GM21825 (cell line): ENCODE data around the gene EYA2.
"Not testable (repeated sequence)": the region's sequence is repeated elsewhere in the genome, so short reads cannot be mapped to it uniquely, and the experiment has no call there.

Experiments used
- ATAC-seq: cut with Tn5 transposase; IDR thresholded peaks from one replicate; pipeline ENCODE4 v1.9.1; 2021; ENCODE audit warnings: mild to moderate bottlenecking, moderate library complexity; ENCODE audit not compliant: unreplicated experiment

Gene EYA2

DNA sequence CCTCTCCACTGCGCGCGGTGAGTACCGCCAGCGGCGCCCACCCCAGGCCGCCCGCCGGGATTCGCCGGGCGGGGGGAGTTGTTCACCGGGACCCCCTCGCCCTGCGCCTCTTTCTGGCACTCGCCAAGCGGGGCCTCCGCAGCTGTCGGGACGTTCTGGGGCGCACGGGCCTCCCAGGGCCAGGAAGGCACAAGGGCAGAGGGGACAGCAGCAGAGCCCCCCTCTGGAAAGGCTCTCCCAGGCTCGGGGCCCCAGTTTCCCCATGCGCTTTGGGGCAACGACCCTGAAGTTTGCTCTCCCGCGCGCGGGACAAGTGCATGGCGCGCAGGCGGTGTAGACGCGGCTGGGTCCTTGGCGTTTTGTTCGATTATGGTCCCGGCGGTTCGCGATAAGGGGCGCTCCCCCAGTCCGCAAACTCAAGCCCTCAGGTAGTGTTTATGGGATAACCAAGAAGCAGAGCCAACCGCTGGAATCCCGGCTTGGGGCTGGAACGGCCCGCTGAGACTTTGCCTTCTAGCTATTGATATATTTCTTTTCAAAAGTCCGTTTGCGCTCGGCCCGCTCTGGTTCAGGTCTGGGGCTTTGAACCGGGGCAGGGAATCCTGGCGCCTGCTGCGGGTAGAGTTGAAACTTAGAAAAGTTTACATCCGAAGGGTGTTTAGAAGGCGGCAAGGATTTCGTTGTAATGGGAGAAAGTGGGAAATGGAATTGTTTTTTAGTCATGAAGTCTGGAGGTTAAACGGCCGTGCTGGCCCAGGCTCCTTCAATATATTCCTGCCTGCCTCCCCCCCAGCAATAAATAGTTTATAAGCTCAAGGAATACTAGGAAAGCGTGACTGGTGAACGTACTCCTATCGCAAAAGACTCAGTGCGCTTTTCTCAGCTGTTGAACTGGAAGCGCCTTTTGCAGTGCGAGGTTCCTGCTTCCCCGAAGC, 595 bp downstream of the EYA2 start:
- no peak for ATAC-seq

DNA sequence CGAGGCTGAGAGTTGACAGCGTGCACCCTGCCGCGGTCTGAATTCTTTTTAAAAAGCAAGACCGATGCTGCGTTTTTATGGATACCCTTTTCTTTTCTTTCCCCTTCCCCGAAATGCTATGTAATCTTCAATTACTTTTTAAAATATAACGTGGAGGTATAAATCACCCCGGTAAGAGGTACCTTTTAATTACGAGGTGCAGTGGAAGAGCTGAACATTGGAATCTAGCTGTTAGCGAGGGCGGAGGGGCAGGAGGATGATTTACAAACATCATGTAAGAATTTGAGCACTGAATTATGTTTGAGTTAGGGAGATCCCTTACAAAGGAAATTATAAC, 1.2 kb downstream of the EYA2 start:
- ATAC-seq = no peak

DNA sequence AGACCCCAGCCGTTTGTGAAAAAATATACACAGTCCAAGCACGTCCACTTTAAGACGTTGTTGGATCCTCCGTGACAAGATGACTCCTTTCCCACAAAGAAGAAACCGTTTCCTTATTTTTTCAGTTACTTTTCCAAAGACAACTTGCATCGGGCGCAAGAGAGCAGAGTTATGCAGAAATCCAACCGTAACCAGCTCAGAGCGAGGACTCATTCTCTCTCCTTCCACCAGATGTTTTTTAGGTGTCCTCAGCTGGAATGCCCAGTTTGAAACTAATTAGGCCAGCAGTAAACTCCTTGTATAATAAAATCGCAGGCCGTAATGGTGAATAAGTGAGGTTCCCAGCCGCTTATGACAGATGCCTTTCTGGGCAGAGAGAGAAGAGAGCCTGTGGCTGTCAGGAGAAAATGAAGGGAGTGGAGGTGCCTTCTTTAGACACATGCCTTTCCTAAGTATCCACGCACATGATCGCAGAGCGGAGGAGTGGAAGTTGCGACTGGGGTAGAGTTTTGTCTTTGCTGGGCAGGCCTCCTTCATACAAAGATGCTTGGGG, 2.8 kb downstream of the EYA2 start:
- ATAC-seq = no peak

DNA sequence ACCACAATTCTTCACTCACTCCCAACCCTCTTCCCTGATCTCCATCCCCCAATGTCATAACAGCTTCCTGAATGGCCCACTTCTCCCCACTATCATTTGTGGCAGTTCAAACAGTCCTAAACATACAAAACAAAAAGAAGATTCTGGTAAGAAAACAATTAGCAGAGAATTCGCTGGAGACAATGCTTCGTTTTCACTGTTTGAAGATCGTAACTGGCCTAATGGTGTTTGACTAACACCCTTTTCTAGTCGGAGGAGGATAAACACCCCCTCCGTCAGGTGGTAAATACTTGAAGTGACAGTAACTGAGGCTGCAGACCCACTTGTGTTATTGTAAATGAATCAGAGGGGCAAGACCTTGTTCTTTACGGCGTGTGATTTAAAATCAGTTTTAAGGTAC, 3.8 kb downstream of the EYA2 start:
- no peak for ATAC-seq

DNA sequence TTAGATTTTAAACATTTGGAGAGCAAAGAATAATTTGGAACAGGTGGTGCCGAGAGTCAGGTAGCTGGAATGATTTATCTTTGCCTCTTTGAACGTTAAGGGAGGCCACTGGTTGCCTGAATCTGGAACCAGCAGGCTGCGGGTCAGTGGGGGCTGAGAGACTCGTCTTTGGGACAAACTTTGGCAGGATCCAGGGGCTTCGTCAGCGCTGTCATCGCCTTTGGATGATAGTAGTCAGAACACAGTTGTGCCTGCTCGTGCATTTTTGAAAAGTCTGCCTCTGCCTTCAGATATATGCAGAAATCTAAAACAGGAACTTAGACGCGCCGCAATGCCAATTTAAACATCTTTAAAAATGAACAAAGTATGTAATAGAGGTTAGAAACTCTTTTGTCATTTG, 5.0 kb downstream of the EYA2 start:
- ATAC-seq = no peak

DNA sequence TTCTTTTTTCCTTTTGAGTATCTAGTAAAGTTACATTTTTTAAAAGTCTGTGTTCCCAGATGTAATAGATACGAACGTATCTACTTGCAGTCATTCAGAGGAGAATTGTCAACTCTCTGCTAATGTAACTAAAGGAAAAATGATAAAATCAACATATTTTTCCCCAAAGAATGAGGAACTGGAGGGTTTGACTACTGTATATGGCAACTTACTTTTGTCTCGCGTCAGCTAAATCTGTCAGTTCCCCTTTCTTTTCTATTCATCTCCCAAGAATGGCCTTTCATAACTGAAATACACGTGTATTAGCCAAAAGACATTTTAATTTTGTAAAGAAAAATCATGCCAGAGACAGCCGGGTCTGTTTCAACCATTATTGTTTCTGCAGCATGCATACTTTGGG, 5.4 kb downstream of the EYA2 start:
- ATAC-seq = no peak

DNA sequence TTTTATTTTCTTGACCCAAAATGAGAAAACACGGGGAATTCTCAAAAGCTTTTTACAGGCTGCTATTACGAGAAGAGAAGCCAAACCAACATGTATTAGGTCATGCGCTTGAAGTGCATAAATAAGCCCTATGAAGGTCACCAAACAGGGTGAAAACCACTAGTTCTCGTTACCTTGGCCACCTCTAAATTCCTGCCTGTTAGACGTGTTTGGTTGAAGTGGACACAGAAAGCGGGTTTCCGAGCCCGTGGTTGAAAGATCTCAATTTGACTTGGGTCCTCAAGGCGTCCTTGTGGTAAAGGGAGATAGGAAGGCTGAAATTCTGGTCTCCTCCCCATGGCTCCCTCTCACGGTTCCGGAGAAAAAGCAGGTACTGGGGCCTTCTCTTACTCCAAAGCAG, 6.2 kb downstream of the EYA2 start:
- no peak for ATAC-seq

DNA sequence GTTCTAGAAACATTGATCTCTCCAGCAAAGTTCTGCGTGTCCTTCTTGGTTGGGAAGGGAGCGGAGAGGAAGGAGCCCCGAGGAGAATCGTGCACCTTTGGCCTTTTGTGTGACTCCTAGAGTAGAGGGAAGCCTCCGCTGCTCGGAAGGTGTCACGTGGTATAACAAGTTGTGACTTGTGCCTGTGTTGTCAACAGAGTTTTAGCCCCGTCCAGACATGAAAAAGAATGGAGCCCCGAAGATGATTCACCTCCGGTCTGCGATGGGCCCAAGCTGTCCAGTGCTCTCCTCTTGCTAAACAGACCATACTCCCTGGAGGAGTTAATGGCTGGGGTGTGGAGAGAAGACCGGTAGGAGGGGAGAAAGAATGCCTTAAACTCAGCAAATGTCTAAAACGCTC, 7.0 kb downstream of the EYA2 start:
- no peak for ATAC-seq

DNA sequence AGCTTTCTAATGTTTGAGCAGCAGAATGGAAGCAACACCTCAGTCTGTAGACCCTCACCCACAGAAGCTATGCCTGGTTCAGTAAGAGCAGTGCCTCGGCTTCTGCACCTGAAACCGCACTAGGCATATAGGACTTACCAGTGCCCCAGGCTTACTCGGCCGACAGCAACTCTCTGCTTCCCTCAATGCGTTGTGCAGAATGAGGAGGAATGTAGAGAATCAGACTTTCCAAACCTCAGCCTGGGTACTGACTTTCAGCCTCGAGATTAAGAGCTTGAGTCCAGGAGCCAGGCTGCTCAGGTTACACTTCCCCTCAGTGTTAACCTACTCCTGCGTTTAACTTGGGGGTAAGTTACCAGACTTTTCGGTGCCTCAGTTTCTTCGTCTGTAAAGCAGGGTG, 8.6 kb downstream of the EYA2 start:
- ATAC-seq = no peak

DNA sequence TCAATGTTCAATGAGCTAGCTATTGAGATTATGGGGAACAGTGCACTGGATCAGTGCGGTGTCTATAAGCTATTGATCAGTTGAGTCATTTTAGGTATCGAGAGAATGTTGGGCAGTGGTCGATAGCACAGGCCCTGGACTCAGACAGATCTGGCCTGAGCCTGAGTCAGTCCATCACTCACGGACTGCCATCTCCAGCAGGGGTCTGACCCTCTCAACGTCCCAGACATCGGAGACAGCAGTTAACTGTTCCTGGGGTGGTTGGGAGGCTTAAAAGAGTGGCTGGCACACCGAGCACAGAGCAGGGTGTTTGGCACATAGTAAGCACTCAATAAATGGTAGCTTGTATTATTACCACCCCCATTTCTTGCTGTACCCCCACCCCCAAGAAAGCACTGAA, 9.3 kb downstream of the EYA2 start:
- ATAC-seq = no peak

DNA sequence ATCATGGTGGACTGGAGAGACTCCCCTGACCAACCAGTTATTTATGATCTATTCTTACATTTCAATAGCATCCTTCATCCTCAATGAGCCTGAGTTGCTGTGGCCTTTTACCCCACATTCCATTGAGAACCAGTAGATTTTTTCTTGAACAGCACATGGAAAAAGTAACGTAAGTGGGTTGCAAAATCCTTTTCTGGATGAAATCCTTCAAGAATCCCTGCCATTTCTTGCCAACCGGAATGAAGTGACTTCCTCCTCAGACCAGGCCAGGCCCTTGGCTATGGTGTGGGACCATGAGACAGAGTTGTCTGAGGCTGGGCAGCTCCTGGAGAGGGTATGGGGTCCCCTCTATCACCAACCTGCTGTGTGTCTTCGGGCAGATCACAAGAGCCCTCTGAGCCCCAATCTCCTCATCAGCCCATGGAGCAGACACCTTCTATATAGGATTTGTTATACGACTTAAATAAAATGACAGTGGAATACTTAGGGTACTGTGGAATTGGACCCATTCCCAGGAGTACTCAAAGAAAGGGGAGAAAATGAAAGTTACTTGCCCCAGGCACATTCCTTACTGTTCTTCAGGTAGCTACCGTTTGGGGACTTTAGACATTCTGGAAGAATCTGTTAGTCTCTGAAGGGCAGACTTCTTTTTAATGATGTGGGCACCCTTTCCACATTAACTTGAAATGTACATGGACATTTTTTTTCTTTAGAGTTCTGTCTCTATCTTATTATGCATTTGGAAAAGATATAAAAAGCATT, 10.9 kb downstream of the EYA2 start:
- ATAC-seq = no peak

DNA sequence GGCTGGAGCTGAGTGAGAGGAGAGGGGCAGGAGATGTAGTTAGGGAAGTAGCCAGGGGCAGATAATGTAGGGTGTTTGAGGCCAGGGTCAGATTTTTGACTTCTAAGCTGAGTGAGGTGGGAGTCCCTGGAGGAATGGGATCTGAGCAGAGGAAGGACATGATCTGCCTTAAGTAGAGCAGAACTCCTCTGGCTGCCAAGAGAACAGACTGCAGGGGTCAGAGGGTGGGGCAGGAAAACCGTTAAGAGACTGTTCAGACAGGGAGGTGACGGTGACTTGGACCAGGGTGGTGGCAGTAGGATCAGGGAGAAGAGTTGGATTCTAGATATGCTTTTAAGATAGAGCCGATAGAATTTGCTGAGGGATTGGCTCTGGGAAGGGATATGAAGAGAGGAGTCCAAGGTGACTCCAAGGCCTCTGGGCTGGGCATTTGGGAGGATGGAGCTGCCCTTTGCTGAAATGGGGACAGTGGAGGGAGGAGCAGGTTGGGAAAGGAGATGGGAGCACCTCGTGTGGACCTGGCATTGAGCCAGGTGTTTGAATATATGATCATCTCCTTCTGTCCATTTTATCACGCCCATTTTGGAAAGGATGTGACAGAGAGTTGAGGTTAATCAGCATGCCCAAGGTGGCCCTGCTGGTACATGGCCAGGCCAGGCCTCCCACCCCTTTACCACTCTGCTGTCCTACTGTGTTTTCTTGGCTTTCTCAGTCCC, 18.8 kb downstream of the EYA2 start:
- ATAC-seq = no peak

DNA sequence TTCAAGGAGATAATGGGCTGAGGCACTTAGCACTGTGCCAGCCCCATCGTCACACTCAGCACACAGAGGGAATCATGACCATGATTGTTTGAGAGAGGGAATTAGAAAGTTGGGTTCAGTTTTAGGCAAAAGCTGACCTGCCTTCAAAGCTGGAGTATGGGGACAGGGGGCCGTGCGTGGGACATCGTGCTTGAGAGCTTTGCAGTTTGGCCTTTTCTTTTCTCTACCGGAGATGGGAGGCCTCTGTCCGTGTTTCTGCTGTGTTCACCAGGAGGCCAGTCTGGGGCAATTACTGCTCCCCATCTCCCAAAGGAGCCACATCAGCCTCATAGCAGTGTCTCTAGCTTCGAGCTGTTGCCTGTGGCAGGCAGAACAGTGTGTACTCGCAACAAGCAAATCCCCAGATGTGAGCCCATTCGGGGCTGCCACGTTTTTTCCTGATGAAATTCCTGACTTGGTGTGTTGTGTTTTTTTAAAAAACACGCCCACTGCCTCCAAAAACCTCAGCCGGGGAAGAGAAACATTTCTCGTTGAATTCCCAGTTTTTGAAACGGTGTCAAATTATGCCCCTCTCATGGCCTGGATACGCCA, 20.2 kb downstream of the EYA2 start:
- ATAC-seq = no peak

DNA sequence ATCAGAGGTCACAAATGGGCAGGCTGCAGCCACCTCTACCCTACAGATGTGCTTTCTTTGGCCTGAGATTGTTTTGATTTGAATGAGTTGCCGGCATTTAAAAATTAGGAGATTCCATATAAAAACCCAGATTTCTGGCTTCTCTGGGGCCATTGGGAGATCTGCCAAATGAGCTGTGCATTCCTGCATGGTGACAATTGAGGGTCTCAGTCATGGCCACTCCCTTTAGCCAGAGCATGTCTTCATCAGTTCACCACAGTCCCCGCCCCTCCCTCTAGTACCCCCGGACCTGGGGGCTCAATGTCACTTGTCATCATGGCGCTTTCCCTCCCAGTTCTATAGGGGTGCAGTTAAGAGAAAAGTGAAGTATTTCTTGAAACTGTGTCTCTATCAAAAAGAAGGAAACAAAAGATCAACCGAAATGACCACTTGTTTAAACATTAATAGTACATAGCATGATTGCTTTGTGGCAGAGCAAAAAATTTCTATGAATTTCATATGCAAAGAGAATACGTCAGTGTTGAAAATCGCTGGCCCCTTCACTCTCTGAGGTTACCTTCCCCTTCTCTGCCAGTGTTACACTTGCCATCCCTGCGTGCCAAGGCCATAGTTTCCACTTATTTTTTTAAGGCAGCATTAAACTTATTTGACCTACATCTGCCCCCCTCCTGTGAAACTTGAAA, 21.1 kb downstream of the EYA2 start:
- no peak for ATAC-seq

DNA sequence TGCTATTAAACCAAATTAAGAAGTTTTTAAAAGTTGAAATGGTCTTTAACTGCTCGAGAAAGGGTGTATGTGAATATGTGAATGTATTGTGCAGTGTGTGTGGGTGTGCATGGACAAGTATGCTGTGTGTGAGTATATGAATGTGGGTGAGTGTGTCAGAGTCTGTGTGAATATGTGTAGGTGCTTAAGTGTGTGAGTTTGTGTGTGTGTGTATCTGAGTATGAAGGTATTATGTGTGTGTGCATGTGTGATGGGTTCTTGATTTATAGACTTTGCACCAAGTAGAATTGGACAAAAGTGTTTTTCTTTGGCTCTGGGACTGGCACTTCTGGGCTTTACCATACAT, 21.6 kb downstream of the EYA2 start:
- ATAC-seq = no peak

DNA sequence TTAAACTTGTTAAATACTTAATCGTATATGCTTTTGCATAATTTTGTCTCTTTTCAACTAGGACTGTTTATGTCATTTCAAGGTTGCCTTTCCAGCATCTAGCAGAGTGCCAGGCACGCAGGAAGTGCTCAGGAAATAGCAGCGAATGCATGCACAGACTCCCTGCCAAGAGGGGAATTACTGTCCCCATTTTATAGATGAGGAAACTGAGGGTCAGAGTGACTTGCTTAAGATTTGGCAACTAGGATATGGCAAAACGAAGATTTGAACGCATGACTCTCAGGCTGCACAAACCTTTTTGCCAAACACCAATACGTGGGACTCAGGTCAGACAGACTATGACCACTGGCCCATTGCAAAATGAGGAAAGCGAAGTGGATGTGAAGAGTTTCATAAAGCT, 22.5 kb downstream of the EYA2 start:
- no peak for ATAC-seq

DNA sequence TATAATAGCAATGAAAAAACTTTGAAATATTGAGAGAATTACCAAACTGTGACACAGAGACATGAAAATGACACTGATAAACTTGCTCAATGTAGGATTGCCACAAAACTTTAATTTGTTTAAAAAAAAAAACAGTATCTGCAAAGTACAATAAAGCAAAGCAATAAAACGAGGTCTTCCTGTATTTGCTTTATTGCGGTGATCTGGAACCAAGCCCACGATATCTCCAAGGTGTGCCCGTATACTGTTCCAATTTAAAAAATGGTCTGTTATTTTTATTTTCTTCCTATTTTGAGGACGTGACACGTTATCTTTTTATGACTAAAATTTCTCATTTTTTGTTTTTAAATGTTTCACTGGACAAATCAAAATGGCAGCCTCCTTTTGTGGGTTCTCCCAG, 25.5 kb downstream of the EYA2 start:
- ATAC-seq = no peak

DNA sequence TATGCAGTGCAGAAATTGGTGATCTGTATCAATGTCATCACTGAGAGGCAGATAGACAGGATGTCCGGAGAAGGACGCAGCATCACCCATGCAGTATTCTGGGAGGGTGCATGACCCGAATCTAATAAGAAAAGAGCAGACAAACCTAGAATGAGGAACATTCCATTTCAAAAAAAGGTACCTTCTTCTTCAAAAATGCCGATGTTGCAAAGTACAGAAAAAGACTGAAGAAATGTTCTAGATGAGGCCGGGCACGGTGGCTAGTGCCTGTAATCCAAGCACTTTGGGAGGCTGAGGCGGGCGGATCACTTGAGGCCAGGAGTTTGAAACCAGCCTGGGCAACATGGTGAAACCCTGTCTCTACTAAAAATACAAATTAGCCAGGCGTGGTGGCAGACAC, 28.2 kb downstream of the EYA2 start:
- not testable (repeated sequence) for ATAC-seq

DNA sequence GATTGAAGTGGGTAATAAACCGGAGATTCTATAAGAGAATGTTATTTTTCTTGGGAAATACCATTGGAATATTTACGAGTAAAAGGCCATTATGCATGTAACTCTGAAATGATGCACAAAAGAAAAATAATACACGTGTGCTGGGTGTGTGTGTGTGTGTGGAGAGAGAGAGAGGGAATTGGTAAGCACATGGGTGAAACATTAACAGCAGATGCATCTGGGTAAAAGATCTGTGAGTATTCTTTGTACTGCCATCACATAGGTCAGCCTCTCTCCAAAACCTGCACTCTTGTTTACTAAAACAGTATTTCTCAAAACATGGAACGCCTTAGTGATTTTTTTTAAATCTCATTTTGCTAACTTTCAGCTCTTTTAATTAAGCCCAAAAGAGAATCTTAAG, 28.9 kb downstream of the EYA2 start:
- no peak for ATAC-seq

DNA sequence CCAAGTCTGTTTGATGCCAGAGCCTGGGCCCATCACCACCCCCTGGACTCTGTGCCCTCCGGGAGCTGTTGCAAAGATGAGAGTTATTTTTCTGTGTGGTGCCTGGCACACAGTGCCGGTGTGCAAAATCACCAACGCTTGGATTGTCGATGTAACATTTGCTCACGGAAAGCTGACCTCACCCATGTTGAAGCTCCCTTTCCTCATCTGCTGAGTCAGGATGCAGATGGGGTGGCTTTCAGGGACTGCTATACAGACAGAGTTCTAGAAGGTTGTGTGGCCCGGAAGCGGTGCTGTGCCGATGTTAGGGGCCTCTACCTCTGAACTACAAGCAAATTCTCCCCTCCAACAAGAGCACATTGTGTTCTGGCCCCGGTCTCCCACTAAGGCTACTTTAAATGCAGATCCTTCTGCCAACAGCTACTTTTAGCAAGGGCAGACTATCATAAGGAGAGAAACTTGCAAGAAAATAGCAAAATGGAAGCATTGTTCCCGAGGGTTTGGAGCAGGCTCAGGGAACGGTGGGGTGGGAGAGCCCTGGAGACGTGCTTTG, 34.0 kb downstream of the EYA2 start:
- ATAC-seq = no peak
